Adrenal gland (tissue), 5 donors: ENCODE data around the gene MIP.

Experiments used
- POLR2A ChIP-seq, 2 donors: fragments of 450-650 bp; IDR thresholded peaks; one replicate each; pipeline ENCODE4 v1.6.1; 2017; ENCODE audit warnings: antibody characterized with exemption in 2 of 2, mild to moderate bottlenecking in 2 of 2, moderate library complexity in 1 of 2
- TF ChIP-seq, protein P1 (sequence below), 6 experiments: fragments of 450-650 bp in 4 of 6; fragments of 200-600 bp in 2 of 6; sonication (generic) in 1 of 6; IDR thresholded peaks; 1 replicate in 5 of 6; 2 replicates in 1 of 6; pipeline versions ENCODE4 v1.5.1 to v1.8.0; 2016 to 2021; ENCODE audit warnings: antibody characterized with exemption in 6 of 6, mild to moderate bottlenecking in 2 of 6, moderate library complexity in 1 of 6
- donor health status: DM: no; HTN: no; CAD: no.

- TF ChIP-seq, protein P1, sequence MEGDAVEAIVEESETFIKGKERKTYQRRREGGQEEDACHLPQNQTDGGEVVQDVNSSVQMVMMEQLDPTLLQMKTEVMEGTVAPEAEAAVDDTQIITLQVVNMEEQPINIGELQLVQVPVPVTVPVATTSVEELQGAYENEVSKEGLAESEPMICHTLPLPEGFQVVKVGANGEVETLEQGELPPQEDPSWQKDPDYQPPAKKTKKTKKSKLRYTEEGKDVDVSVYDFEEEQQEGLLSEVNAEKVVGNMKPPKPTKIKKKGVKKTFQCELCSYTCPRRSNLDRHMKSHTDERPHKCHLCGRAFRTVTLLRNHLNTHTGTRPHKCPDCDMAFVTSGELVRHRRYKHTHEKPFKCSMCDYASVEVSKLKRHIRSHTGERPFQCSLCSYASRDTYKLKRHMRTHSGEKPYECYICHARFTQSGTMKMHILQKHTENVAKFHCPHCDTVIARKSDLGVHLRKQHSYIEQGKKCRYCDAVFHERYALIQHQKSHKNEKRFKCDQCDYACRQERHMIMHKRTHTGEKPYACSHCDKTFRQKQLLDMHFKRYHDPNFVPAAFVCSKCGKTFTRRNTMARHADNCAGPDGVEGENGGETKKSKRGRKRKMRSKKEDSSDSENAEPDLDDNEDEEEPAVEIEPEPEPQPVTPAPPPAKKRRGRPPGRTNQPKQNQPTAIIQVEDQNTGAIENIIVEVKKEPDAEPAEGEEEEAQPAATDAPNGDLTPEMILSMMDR (IDR thresholded peaks at IDR 0.05) = no peak
- no peak for TF ChIP-seq POLR2A (IDR thresholded peaks at IDR 0.05)
Measured at GRCh38 chr12:56476143-56476542, 21.7 kb upstream of the MIP start.
